Mesodermal cell (in vitro differentiated cells): ENCODE data around the gene JPH3.

Experiments used
- H3K27ac ChIP-seq: 2 replicates; pipeline ENCODE4 v1.7.0; 2013; ENCODE audit warnings: mild to moderate bottlenecking, low read depth, low read length, moderate library complexity; ENCODE audit not compliant: severe bottlenecking
- H3K36me3 ChIP-seq: 2 replicates; pipeline ENCODE4 v1.7.1; 2013; ENCODE audit warnings: mild to moderate bottlenecking, low read length, moderate library complexity; ENCODE audit not compliant: control insufficient read depth, insufficient read depth
- H3K4me1 ChIP-seq: one replicate; pipeline ENCODE4 v1.7.1; 2013; ENCODE audit warnings: mild to moderate bottlenecking, low read length; ENCODE audit not compliant: insufficient read depth, control insufficient read depth, poor library complexity, severe bottlenecking
- H3K4me3 ChIP-seq: 2 replicates; pipeline ENCODE4 v1.7.0; 2013; ENCODE audit warnings: low read length, control low read depth, mild to moderate bottlenecking; ENCODE audit not compliant: insufficient read depth, poor library complexity, severe bottlenecking; ENCODE audit errors: extremely low read depth
- H3K9me3 ChIP-seq: 2 replicates; pipeline ENCODE4 v1.7.1; 2013; ENCODE audit warnings: mild to moderate bottlenecking, low read length, moderate library complexity; ENCODE audit not compliant: control insufficient read depth
- WGBS, 2 experiments: methylation state at CpG; one replicate each; pipeline ENCODE4 v1.1.5; 2013; ENCODE audit warnings: missing lambda C conversion rate in 2 of 2; ENCODE audit not compliant: insufficient coverage in 2 of 2; 5-methylcytosine and 5-hydroxymethylcytosine counted together

Gene JPH3

GRCh38 chr16:87585442-87586200, 16.7 kb upstream of the JPH3 start:
- WGBS, 2 experiments: 87 to 94% methylated on average over 23 to 24 of the region's 28 CpGs
- H3K36me3 ChIP-seq: no peaks in the 10 kb centered on the region
- peaks cover 20% of the 10 kb centered on the region for H3K4me1 ChIP-seq
- H3K4me3 ChIP-seq: no peak overlapping the region
- H3K9me3 ChIP-seq: no peaks in the 10 kb centered on the region
- H3K27ac ChIP-seq: no peak overlapping the region

GRCh38 chr16:87586201-87586782, 16.0 kb upstream of the JPH3 start:
- Histone ChIP-seq H3K4me1 (peaks cover 20% of the 10 kb centered on the region), H3K4me3 (no peak overlapping the region), H3K27ac (no peak overlapping the region), H3K9me3 (no peaks in the 10 kb centered on the region), H3K36me3 (no peaks in the 10 kb centered on the region)
- 90 to 91% methylated on average over 22 of the region's 22 CpGs for WGBS, 2 experiments

GRCh38 chr16:87587636-87588035, 14.7 kb upstream of the JPH3 start:
- Histone ChIP-seq H3K36me3 (no peaks in the 10 kb centered on the region), H3K9me3 (no peaks in the 10 kb centered on the region), H3K4me3 (no peak overlapping the region), H3K4me1 (peaks cover 6% of the 10 kb centered on the region), H3K27ac (no peak overlapping the region)
- WGBS, 2 experiments: 98 to 100% methylated on average over 7 to 8 of the region's 9 CpGs

GRCh38 chr16:87592018-87592712, 10.1 kb upstream of the JPH3 start:
- no peaks in the 10 kb centered on the region for H3K36me3 ChIP-seq
- no peak overlapping the region for H3K27ac ChIP-seq
- H3K9me3 ChIP-seq: no peaks in the 10 kb centered on the region
- 84 to 89% methylated on average over 21 of the region's 21 CpGs for WGBS, 2 experiments
- no peak overlapping the region for H3K4me3 ChIP-seq
- H3K4me1 ChIP-seq: no peaks in the 10 kb centered on the region

GRCh38 chr16:87593710-87594258, 8.5 kb upstream of the JPH3 start:
- WGBS, 2 experiments: 93 to 97% methylated on average over 5 to 7 of the region's 10 CpGs
- Histone ChIP-seq H3K36me3 (no peaks in the 10 kb centered on the region), H3K4me3 (no peak overlapping the region), H3K9me3 (no peaks in the 10 kb centered on the region), H3K4me1 (no peaks in the 10 kb centered on the region), H3K27ac (no peak overlapping the region)

GRCh38 chr16:87595712-87596111, 6.6 kb upstream of the JPH3 start:
- Histone ChIP-seq H3K36me3 (no peaks in the 10 kb centered on the region), H3K9me3 (no peaks in the 10 kb centered on the region), H3K27ac (no peak overlapping the region), H3K4me3 (no peak overlapping the region), H3K4me1 (no peaks in the 10 kb centered on the region)
- 100% methylated on average over 1 to 2 of the region's 5 CpGs for WGBS, 2 experiments

GRCh38 chr16:87597324-87597830, 4.9 kb upstream of the JPH3 start:
- no peaks in the 10 kb centered on the region for H3K9me3 ChIP-seq
- no peak overlapping the region for H3K4me3 ChIP-seq
- 91 to 95% methylated on average over 6 of the region's 6 CpGs for WGBS, 2 experiments
- H3K27ac ChIP-seq: no peak overlapping the region
- no peaks in the 10 kb centered on the region for H3K4me1 ChIP-seq
- no peaks in the 10 kb centered on the region for H3K36me3 ChIP-seq

- WGBS, 2 experiments: 79 to 86% methylated on average over 3 to 4 of the region's 5 CpGs
Observed at GRCh38 chr16:87598431-87598830, 3.9 kb upstream of the JPH3 start.

GRCh38 chr16:87600246-87600645, 2.1 kb upstream of the JPH3 start:
- WGBS, 2 experiments: 87 to 88% methylated on average over 5 of the region's 6 CpGs
- H3K27ac ChIP-seq: no peak overlapping the region
- H3K4me3 ChIP-seq: no peak overlapping the region
- H3K9me3 ChIP-seq: no peaks in the 10 kb centered on the region
- H3K4me1 ChIP-seq: peaks cover 3% of the 10 kb centered on the region
- H3K36me3 ChIP-seq: no peaks in the 10 kb centered on the region

More at GRCh38 chr16:87598431-87598830, 3.9 kb upstream of the JPH3 start:
- H3K4me3 ChIP-seq: no peak overlapping the region
- no peaks in the 10 kb centered on the region for H3K4me1 ChIP-seq
- no peaks in the 10 kb centered on the region for H3K9me3 ChIP-seq
- no peaks in the 10 kb centered on the region for H3K36me3 ChIP-seq
- H3K27ac ChIP-seq: no peak overlapping the region

- H3K27ac ChIP-seq: no peak overlapping the region
- no peaks in the 10 kb centered on the region for H3K36me3 ChIP-seq
- H3K9me3 ChIP-seq: no peaks in the 10 kb centered on the region
- WGBS, 2 experiments: 22% methylated on average over 18 to 22 of the region's 32 CpGs
- peaks cover 3% of the 10 kb centered on the region for H3K4me1 ChIP-seq
- peak overlapping the region; percentile 47 for H3K4me3 ChIP-seq
Observed at GRCh38 chr16:87601401-87601981, 817 bp upstream of the JPH3 start.
